Mesenchymal stem cell (in vitro differentiated cells and primary cell): ENCODE data around the gene L2HGDH.

Source experiments
- DNase-seq: peaks from one replicate; pipeline ENCODE4 v3.0.0-alpha.2; 2013
- H2AFZ ChIP-seq: one replicate; pipeline ENCODE4 v1.6.1; 2013; ENCODE audit warnings: low read depth, mild to moderate bottlenecking, control low read depth, inconsistent platforms, low read length, moderate library complexity
- H2AK5ac ChIP-seq: 2 replicates; pipeline ENCODE4 v1.6.1; 2013; ENCODE audit warnings: low read length, moderate library complexity, mild to moderate bottlenecking, inconsistent platforms; ENCODE audit not compliant: severe bottlenecking
- H2BK120ac ChIP-seq: one replicate; pipeline ENCODE4 v1.6.1; 2013; ENCODE audit warnings: low read depth, mild to moderate bottlenecking, inconsistent platforms, low read length, moderate library complexity
- H2BK12ac ChIP-seq, 2 experiments: one replicate each; pipeline ENCODE4 v1.6.1; 2013; ENCODE audit warnings: inconsistent platforms in 2 of 2, low read length in 2 of 2, mild to moderate bottlenecking in 2 of 2, moderate library complexity in 2 of 2, control low read depth in 1 of 2
- H2BK15ac ChIP-seq: one replicate; pipeline ENCODE4 v1.6.1; 2013; ENCODE audit warnings: mild to moderate bottlenecking, low read depth, inconsistent platforms; ENCODE audit not compliant: poor library complexity, severe bottlenecking
- H2BK5ac ChIP-seq: 2 replicates; pipeline ENCODE4 v1.6.1; 2013; ENCODE audit warnings: low read depth, mild to moderate bottlenecking, low read length, control low read depth, inconsistent platforms; ENCODE audit not compliant: poor library complexity, severe bottlenecking
- H3K14ac ChIP-seq, 2 experiments: one replicate each; pipeline ENCODE4 v1.6.1; 2013; ENCODE audit warnings: inconsistent platforms in 2 of 2, low read length in 2 of 2, control low read depth in 1 of 2, mild to moderate bottlenecking in 1 of 2, moderate library complexity in 1 of 2
- H3K18ac ChIP-seq, 2 experiments: one replicate each; pipeline ENCODE4 v1.6.1; 2013; ENCODE audit warnings: inconsistent platforms in 2 of 2, low read length in 2 of 2, control low read depth in 1 of 2, low read depth in 1 of 2, mild to moderate bottlenecking in 1 of 2
- H3K23ac ChIP-seq, 2 experiments: one replicate each; pipeline ENCODE4 v1.6.1; 2013; ENCODE audit warnings: inconsistent platforms in 2 of 2, low read length in 2 of 2, mild to moderate bottlenecking in 2 of 2, moderate library complexity in 2 of 2, control low read depth in 1 of 2
- H3K27ac ChIP-seq: 2 replicates; pipeline ENCODE4 v1.5.1; 2013; ENCODE audit warnings: mild to moderate bottlenecking, moderate library complexity, low read length, control low read depth, inconsistent platforms; ENCODE audit not compliant: poor library complexity, severe bottlenecking
- H3K27me3 ChIP-seq, 2 experiments: 2 replicates each; pipeline versions ENCODE4 v1.6.1 to v1.7.0; 2013; ENCODE audit warnings: low read length in 2 of 2, mild to moderate bottlenecking in 2 of 2, moderate library complexity in 2 of 2, control low read depth in 1 of 2, inconsistent platforms in 1 of 2; ENCODE audit not compliant: control insufficient read depth in 1 of 2, insufficient read depth in 1 of 2
- H3K36me3 ChIP-seq, 2 experiments: 2 replicates each; pipeline versions ENCODE4 v1.6.1 to v1.7.0; 2013; ENCODE audit warnings: low read length in 2 of 2, control low read depth in 1 of 2, inconsistent platforms in 1 of 2, low read depth in 1 of 2, mild to moderate bottlenecking in 1 of 2; ENCODE audit not compliant: insufficient read depth in 2 of 2, control insufficient read depth in 1 of 2
- H3K4ac ChIP-seq, 2 experiments: one replicate each; pipeline ENCODE4 v1.6.1; 2013; ENCODE audit warnings: inconsistent platforms in 2 of 2, low read length in 2 of 2, mild to moderate bottlenecking in 2 of 2, moderate library complexity in 2 of 2, control low read depth in 1 of 2, low read depth in 1 of 2
- H3K4me1 ChIP-seq: 2 replicates; pipeline ENCODE4 v1.6.1; 2013; ENCODE audit warnings: low read depth, low read length, control low read depth; ENCODE audit not compliant: control insufficient read depth, insufficient read depth
- H3K4me2 ChIP-seq: 2 replicates; pipeline ENCODE4 v1.6.1; 2013; ENCODE audit warnings: low read length, mild to moderate bottlenecking, inconsistent platforms; ENCODE audit not compliant: poor library complexity, severe bottlenecking
- H3K4me3 ChIP-seq, 2 experiments: 2 replicates each; pipeline versions ENCODE4 v1.5.1 to v1.7.0; 2013; ENCODE audit warnings: low read length in 2 of 2, mild to moderate bottlenecking in 2 of 2, control low read depth in 1 of 2, low read depth in 1 of 2; ENCODE audit not compliant: insufficient read depth in 1 of 2
- H3K79me1 ChIP-seq: replicated peaks from 2 replicates; pipeline ENCODE4 v1.6.1; 2013; ENCODE audit warnings: mild to moderate bottlenecking, control low read depth, low read length, inconsistent platforms; ENCODE audit not compliant: poor library complexity, severe bottlenecking
- H3K9ac ChIP-seq: 2 replicates; pipeline ENCODE4 v1.7.0; 2013; ENCODE audit warnings: mild to moderate bottlenecking, low read length, moderate library complexity
- H3K9me3 ChIP-seq: 2 replicates; pipeline ENCODE4 v1.7.0; 2013; ENCODE audit warnings: mild to moderate bottlenecking, low read length; ENCODE audit not compliant: control insufficient read depth
- H4K8ac ChIP-seq: one replicate; pipeline ENCODE4 v1.6.1; 2013; ENCODE audit warnings: inconsistent platforms, mild to moderate bottlenecking, low read length, moderate library complexity
- H4K91ac ChIP-seq: one replicate; pipeline ENCODE4 v1.6.1; 2013; ENCODE audit warnings: mild to moderate bottlenecking, low read length, inconsistent platforms
- WGBS: methylation state at CpG from one replicate; pipeline ENCODE4 v1.1.7; 2013; ENCODE audit warnings: mixed read lengths; 5-methylcytosine and 5-hydroxymethylcytosine counted together

L2HGDH gene

GRCh38 chr14:50242096-50242495 lies 69.9 kb downstream of the L2HGDH start:
- Histone ChIP-seq H3K4me3 (no peak overlapping the region), H4K91ac (no peak overlapping the region), H4K8ac (no peak overlapping the region), H3K18ac (no peak overlapping the region), H3K4me1 (no peaks in the 10 kb centered on the region), H3K14ac (no peak overlapping the region), H3K4ac (no peak overlapping the region), H3K4me2 (no peak overlapping the region), H3K79me1 (no peaks in the 10 kb centered on the region), H2AFZ (no peak overlapping the region), H3K27me3 (no peaks in the 10 kb centered on the region), H3K27ac (no peak overlapping the region), H2BK5ac (no peak overlapping the region), H2BK120ac (no peak overlapping the region), H2BK12ac (no peak overlapping the region), H2BK15ac (no peak overlapping the region), H3K23ac (no peak overlapping the region), H3K9ac (no peak overlapping the region), H3K36me3 (no peaks in the 10 kb centered on the region), H2AK5ac (no peak overlapping the region), H3K9me3 (no peaks in the 10 kb centered on the region)
- DNase-seq = no peak
- 100% methylated on average over 1 of the region's 1 CpG for WGBS

- no peak overlapping the region for H3K4me2 ChIP-seq
- WGBS = 39% methylated on average over 3 of the region's 3 CpGs
These were observed 74.6 kb downstream of the L2HGDH start for GRCh38 chr14:50237427-50237826.

DNA sequence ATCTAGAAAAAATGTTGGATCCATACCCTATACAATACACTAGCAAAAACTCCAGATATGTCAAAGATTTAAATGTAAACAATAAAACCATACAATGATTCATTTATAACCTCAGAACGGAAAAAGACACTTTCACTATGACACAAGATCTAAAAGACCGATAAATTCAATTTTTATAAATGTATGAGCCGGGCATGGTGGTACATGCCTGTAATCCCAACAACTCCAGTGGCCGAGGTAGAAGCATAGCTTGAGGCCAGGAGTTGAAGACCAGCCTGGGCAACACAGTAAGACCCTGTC lies 78.1 kb downstream of the L2HGDH start:
- Histone ChIP-seq H2BK5ac (no peak overlapping the region), H3K4me3 (no peak overlapping the region), H4K8ac (no peak overlapping the region), H3K14ac (no peak overlapping the region), H2AK5ac (no peak overlapping the region), H3K4me2 (no peak overlapping the region), H3K79me1 (no peaks in the 10 kb centered on the region), H3K23ac (no peak overlapping the region), H3K18ac (no peak overlapping the region), H2BK15ac (no peak overlapping the region), H2BK12ac (no peak overlapping the region), H3K27me3 (no peaks in the 10 kb centered on the region), H4K91ac (no peak overlapping the region), H3K27ac (no peak overlapping the region), H2BK120ac (no peak overlapping the region), H3K9me3 (no peaks in the 10 kb centered on the region), H3K4me1 (peaks cover 3% of the 10 kb centered on the region), H3K36me3 (no peaks in the 10 kb centered on the region), H3K4ac (no peak overlapping the region), H2AFZ (no peak overlapping the region), H3K9ac (no peak overlapping the region)
- no peak for DNase-seq
- WGBS = 97% methylated on average over 4 of the region's 4 CpGs

More at GRCh38 chr14:50237427-50237826, 74.6 kb downstream of the L2HGDH start:
- H3K79me1 ChIP-seq = no peaks in the 10 kb centered on the region
- H2BK5ac ChIP-seq = no peak overlapping the region
- no peak overlapping the region for H3K4me3 ChIP-seq
- H3K23ac ChIP-seq = no peak overlapping the region
- no peak overlapping the region for H3K4ac ChIP-seq
- no peak for DNase-seq
- no peaks in the 10 kb centered on the region for H3K9me3 ChIP-seq
- no peak overlapping the region for H2AFZ ChIP-seq
- H3K9ac ChIP-seq = no peak overlapping the region
- no peak overlapping the region for H3K14ac ChIP-seq
- H2BK15ac ChIP-seq = no peak overlapping the region
- H2AK5ac ChIP-seq = no peak overlapping the region
- no peak overlapping the region for H3K18ac ChIP-seq
- no peak overlapping the region for H4K91ac ChIP-seq
- H2BK120ac ChIP-seq = no peak overlapping the region
- no peaks in the 10 kb centered on the region for H3K27me3 ChIP-seq
- H4K8ac ChIP-seq = no peak overlapping the region
- H3K4me1 ChIP-seq = no peaks in the 10 kb centered on the region
- no peak overlapping the region for H2BK12ac ChIP-seq
- H3K27ac ChIP-seq = no peak overlapping the region
- no peaks in the 10 kb centered on the region for H3K36me3 ChIP-seq

DNA sequence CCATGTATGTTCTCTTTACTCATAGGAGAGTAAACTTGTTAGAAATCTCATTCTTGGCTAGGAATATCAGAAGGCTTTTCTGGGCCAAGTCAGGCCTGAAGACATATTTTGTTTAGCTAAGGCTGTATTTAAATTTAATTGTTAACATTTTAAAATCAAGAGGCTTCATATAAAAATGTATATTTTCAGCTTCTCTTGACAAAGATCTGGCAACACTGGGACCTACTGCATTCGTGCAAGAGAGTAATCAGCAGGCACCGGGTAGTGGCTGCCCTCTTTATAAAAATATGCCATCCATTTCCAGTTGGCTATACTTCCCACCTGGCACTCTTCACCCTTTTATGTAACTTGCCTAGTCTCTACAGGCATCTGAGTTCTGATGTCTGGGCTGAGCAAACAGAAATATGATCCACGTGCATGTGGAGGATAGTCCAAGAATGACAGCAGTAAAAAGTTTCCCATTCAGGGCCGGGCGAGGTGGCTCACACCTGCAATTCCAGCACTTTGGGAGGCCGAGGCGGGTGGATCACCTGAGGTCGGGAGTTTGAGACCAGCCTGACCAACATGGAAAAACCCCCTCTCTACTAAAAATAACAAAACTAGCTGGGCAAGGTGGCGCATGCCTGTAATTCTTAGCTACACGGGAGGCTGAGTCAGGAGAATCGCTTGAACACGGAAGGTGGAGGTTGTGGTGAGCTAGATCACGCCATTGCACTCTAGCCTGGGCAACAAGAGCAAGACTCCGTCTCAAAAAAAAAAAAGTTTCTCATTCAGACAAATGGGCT lies 78.7 kb downstream of the L2HGDH start:
- DNase-seq = no peak
- Histone ChIP-seq H4K91ac (no peak overlapping the region), H3K14ac (no peak overlapping the region), H3K4ac (no peak overlapping the region), H3K4me2 (no peak overlapping the region), H2BK15ac (no peak overlapping the region), H3K4me3 (no peak overlapping the region), H2BK5ac (no peak overlapping the region), H3K27me3 (no peaks in the 10 kb centered on the region), H3K36me3 (peaks cover 0 to 4% of the 10 kb centered on the region in 2 experiments), H3K23ac (no peak overlapping the region), H3K9ac (no peak overlapping the region), H3K27ac (no peak overlapping the region), H3K9me3 (no peaks in the 10 kb centered on the region), H3K79me1 (no peaks in the 10 kb centered on the region), H2AK5ac (no peak overlapping the region), H3K4me1 (peaks cover 3% of the 10 kb centered on the region), H2AFZ (no peak overlapping the region), H2BK120ac (no peak overlapping the region), H4K8ac (no peak overlapping the region), H3K18ac (no peak overlapping the region), H2BK12ac (no peak overlapping the region)
- 95% methylated on average over 13 of the region's 14 CpGs for WGBS
